HCT116 (cell line): ENCODE data around the gene ABCB8. TPM values are rescaled to one million over a fixed set of nuclear protein-coding genes. Genes with fewer than 3 reads are reported as not detected.

Experiments
- ATAC-seq: fragments of 200-7000 bp; cut with Tn5 transposase; 2 replicates; pipeline ENCODE4 v1.9.1; 2020; ENCODE audit warnings: mild to moderate bottlenecking, moderate library complexity
- BruUV-seq: library from RNA; stranded (reverse); fragments of 400-500 nt; replicated peaks from 2 replicates; lab custom pipeline; 2021; lab: Mats Ljungman, UMichigan
- CTCF ChIA-PET: fragments of 300-600 bp; sonication (Branson Sonifier 250); formaldehyde crosslinking; loops from one replicate; lab custom pipeline; 2021; ENCODE audit warnings: antibody characterized with exemption; lab: Charles Lee
- POLR2A ChIA-PET: fragments of 300-600, 350-600 bp; sonication (Branson Sonifier 250); formaldehyde crosslinking; loops from one replicate; lab custom pipeline; 2021; ENCODE audit warnings: antibody characterized with exemption; lab: Charles Lee
- RAD21 ChIA-PET, 2 experiments: fragments of 300-600 bp; sonication (Branson Sonifier 250); formaldehyde crosslinking; loops; one replicate each; lab custom pipeline; 2023; ENCODE audit warnings: low total read pairs in 2 of 2; ENCODE audit not compliant: uncharacterized antibody in 2 of 2, unreplicated experiment in 2 of 2, low non-redundant PET in 1 of 2; lab: Charles Lee
- DNase-seq: peaks from one replicate; pipeline ENCODE4 v3.0.0-alpha.2; 2010; ENCODE audit warnings: low read depth, low spot score
- H2AFZ ChIP-seq: fragments of 200-600 bp; shearing (Covaris generic), sonication (generic); 2 replicates; pipeline ENCODE4 v1.6.1; 2017; ENCODE audit warnings: low read depth, mixed run types, mixed read lengths, antibody characterized with exemption, low read length; ENCODE audit not compliant: poor library complexity, severe bottlenecking
- H3K27ac ChIP-seq: 2 replicates; pipeline ENCODE4 v1.5.1; 2012; ENCODE audit warnings: low read depth, low read length
- H3K27me3 ChIP-seq: fragments of 200-600 bp; sonication (generic); 2 replicates; pipeline ENCODE4 v1.6.1; 2016; ENCODE audit warnings: mixed run types, low read length, mixed read lengths; ENCODE audit not compliant: insufficient read depth
- H3K36me3 ChIP-seq, 2 experiments: fragments of 200-500 bp in 1 of 2; fragments of 200-600 bp in 1 of 2; sonication (Bioruptor generic) in 1 of 2; sonication (generic) in 1 of 2; 2 replicates each; pipeline versions ENCODE4 v1.5.1 to v1.6.1; 2014 to 2016; ENCODE audit warnings: low read length in 2 of 2, inconsistent platforms in 1 of 2, mixed read lengths in 1 of 2, mixed run types in 1 of 2; ENCODE audit not compliant: insufficient read depth in 2 of 2, control insufficient read depth in 1 of 2
- H3K4me1 ChIP-seq, 2 experiments: fragments of 200-600 bp in 1 of 2; sonication (generic) in 1 of 2; 2 replicates each; pipeline versions ENCODE4 v1.5.1 to v1.6.1; 2012 to 2017; ENCODE audit warnings: low read length in 2 of 2, inconsistent platforms in 1 of 2, mild to moderate bottlenecking in 1 of 2, mixed read lengths in 1 of 2, mixed run types in 1 of 2, moderate library complexity in 1 of 2; ENCODE audit not compliant: insufficient read depth in 2 of 2, control insufficient read depth in 1 of 2
- H3K4me2 ChIP-seq: fragments of 200-600 bp; sonication (generic); 2 replicates; pipeline ENCODE4 v1.6.1; 2017; ENCODE audit warnings: mixed run types, low read length, mixed read lengths
- H3K4me3 ChIP-seq, 2 experiments: fragments of 200-600 bp in 1 of 2; sonication (generic) in 1 of 2; replicated peaks in 1 of 2; 2 replicates each; pipeline ENCODE4 v1.5.1; 2011 to 2016; ENCODE audit warnings: low read length in 2 of 2, control low read depth in 1 of 2, low read depth in 1 of 2, mild to moderate bottlenecking in 1 of 2, mixed read lengths in 1 of 2, mixed run types in 1 of 2
- H3K79me2 ChIP-seq: fragments of 200-600 bp; sonication (generic); 2 replicates; pipeline ENCODE4 v1.6.1; 2017; ENCODE audit warnings: mild to moderate bottlenecking, mixed run types, low read length, moderate library complexity, mixed read lengths; ENCODE audit not compliant: insufficient read depth
- H3K9ac ChIP-seq: fragments of 200-600 bp; sonication (generic); 2 replicates; pipeline ENCODE4 v1.6.1; 2016; ENCODE audit warnings: low read length, mixed read lengths
- H3K9me2 ChIP-seq: fragments of 200-600 bp; sonication (generic), shearing (Covaris generic); 2 replicates; pipeline ENCODE4 v1.6.1; 2017; ENCODE audit warnings: mixed run types, mild to moderate bottlenecking, moderate library complexity; ENCODE audit not compliant: insufficient read depth
- H3K9me3 ChIP-seq, 2 experiments: fragments of 200-500 bp in 1 of 2; fragments of 200-600 bp in 1 of 2; sonication (Bioruptor generic) in 1 of 2; sonication (generic) in 1 of 2; 2 replicates each; pipeline ENCODE4 v1.6.1; 2014 to 2017; ENCODE audit warnings: low read length in 2 of 2, mixed read lengths in 2 of 2, inconsistent platforms in 1 of 2, low read depth in 1 of 2, mild to moderate bottlenecking in 1 of 2, mixed run types in 1 of 2, moderate library complexity in 1 of 2; ENCODE audit not compliant: control insufficient read depth in 1 of 2, insufficient read depth in 1 of 2
- H4K20me1 ChIP-seq: fragments of 200-600 bp; sonication (generic), shearing (Covaris generic); 2 replicates; pipeline ENCODE4 v1.6.1; 2017; ENCODE audit warnings: mixed run types, mild to moderate bottlenecking, moderate library complexity; ENCODE audit not compliant: insufficient read depth
- ATF3 ChIP-seq: IDR thresholded peaks from 2 replicates; pipeline ENCODE4 v1.6.1; 2012
- FOSL1 ChIP-seq: IDR thresholded peaks from 2 replicates; pipeline ENCODE4 v1.6.1; 2012; ENCODE audit warnings: low read depth
- JUND ChIP-seq: IDR thresholded peaks from 2 replicates; pipeline ENCODE4 v1.6.1; 2012
- POLR2AphosphoS5 ChIP-seq: IDR thresholded peaks from 2 replicates; pipeline ENCODE4 v1.6.1; 2011; ENCODE audit warnings: mild to moderate bottlenecking, low read depth, low read length, moderate library complexity
- SIN3A ChIP-seq: IDR thresholded peaks from 2 replicates; pipeline ENCODE4 v1.6.1; 2012; ENCODE audit warnings: low read depth
- SP1 ChIP-seq: IDR thresholded peaks from 2 replicates; pipeline ENCODE4 v1.6.1; 2012; ENCODE audit warnings: low read depth
- SRF ChIP-seq: IDR thresholded peaks from 2 replicates; pipeline ENCODE4 v1.6.1; 2012; ENCODE audit warnings: low read depth
- TCF7L2 ChIP-seq: IDR thresholded peaks from 2 replicates; pipeline ENCODE4 v1.7.0; 2011; ENCODE audit warnings: borderline replicate concordance, inconsistent platforms; ENCODE audit not compliant: insufficient read depth, insufficient read length; ENCODE audit errors: extremely low read depth
- ZBTB33 ChIP-seq: IDR thresholded peaks from 2 replicates; pipeline ENCODE4 v1.6.1; 2011; ENCODE audit warnings: mild to moderate bottlenecking, low read length, moderate library complexity; ENCODE audit not compliant: insufficient replicate concordance; ENCODE audit errors: extremely low read depth
- ZFX ChIP-seq: fragments of 450-650 bp; IDR thresholded peaks from 2 replicates; pipeline ENCODE4 v1.6.1; 2017
- ZNF274 ChIP-seq: fragments of 200-500 bp; sonication (Bioruptor generic); IDR thresholded peaks from 2 replicates; pipeline ENCODE4 v1.6.1; 2014; ENCODE audit warnings: mild to moderate bottlenecking, low read depth, low read length, inconsistent platforms
- intact Hi-C: fragments of 100-400 bp; cut with micrococcal nuclease; formaldehyde crosslinking; loops from 2 replicates; pipeline ENCODE4 v1.10.0; 2022
- total RNA-seq: library from RNA; stranded (reverse); gene quantifications from one replicate; pipeline ENCODE4 v1.2.1, GENCODE V29; 2021; ENCODE audit not compliant: unreplicated experiment

The ABCB8 gene
- total RNA-seq, 1 experiment from 2014 or later, result 55.2 TPM

- no peak for ATAC-seq
- ChIA-PET RAD21 (no interaction called here), POLR2A (interaction anchor here (0.7 kb wide), 1 partner anchor 20 kb away, joined by 3 read pairs; no protein-coding TSS in a partner anchor), CTCF (no interaction called here)
- BruUV-seq, result no TSS peak
- intact Hi-C loops, result no loop called here
- Histone ChIP-seq H2AFZ (no peak overlapping the region), H3K27ac (no peak overlapping the region), H3K79me2 (no peaks in the 10 kb centered on the region), H3K4me1 (no peaks in the 10 kb centered on the region), H3K36me3 (no peaks in the 10 kb centered on the region), H3K9ac (no peak overlapping the region), H3K9me3 (no peaks in the 10 kb centered on the region), H4K20me1 (no peaks in the 10 kb centered on the region), H3K4me2 (no peak overlapping the region), H3K9me2 (no peaks in the 10 kb centered on the region), H3K27me3 (no peaks in the 10 kb centered on the region), H3K4me3 (no peak overlapping the region)
- TF ChIP-seq ZFX (no peak), JUND (no peak), ATF3 (no peak), ZNF274 (no peak), TCF7L2 (no peak), FOSL1 (no peak), SIN3A (no peak), ZBTB33 (no peak), SRF (no peak), SP1 (no peak), POLR2AphosphoS5 (no peak)
- DNase-seq, result no peak
Observed at GRCh38 chr7:151051108-151051507, 22.9 kb downstream of the ABCB8 start.
